ENCODE measurements around the gene ADAMTS12.

The ADAMTS12 gene, protein sequence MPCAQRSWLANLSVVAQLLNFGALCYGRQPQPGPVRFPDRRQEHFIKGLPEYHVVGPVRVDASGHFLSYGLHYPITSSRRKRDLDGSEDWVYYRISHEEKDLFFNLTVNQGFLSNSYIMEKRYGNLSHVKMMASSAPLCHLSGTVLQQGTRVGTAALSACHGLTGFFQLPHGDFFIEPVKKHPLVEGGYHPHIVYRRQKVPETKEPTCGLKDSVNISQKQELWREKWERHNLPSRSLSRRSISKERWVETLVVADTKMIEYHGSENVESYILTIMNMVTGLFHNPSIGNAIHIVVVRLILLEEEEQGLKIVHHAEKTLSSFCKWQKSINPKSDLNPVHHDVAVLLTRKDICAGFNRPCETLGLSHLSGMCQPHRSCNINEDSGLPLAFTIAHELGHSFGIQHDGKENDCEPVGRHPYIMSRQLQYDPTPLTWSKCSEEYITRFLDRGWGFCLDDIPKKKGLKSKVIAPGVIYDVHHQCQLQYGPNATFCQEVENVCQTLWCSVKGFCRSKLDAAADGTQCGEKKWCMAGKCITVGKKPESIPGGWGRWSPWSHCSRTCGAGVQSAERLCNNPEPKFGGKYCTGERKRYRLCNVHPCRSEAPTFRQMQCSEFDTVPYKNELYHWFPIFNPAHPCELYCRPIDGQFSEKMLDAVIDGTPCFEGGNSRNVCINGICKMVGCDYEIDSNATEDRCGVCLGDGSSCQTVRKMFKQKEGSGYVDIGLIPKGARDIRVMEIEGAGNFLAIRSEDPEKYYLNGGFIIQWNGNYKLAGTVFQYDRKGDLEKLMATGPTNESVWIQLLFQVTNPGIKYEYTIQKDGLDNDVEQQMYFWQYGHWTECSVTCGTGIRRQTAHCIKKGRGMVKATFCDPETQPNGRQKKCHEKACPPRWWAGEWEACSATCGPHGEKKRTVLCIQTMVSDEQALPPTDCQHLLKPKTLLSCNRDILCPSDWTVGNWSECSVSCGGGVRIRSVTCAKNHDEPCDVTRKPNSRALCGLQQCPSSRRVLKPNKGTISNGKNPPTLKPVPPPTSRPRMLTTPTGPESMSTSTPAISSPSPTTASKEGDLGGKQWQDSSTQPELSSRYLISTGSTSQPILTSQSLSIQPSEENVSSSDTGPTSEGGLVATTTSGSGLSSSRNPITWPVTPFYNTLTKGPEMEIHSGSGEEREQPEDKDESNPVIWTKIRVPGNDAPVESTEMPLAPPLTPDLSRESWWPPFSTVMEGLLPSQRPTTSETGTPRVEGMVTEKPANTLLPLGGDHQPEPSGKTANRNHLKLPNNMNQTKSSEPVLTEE (N-terminal part only)

DNA sequence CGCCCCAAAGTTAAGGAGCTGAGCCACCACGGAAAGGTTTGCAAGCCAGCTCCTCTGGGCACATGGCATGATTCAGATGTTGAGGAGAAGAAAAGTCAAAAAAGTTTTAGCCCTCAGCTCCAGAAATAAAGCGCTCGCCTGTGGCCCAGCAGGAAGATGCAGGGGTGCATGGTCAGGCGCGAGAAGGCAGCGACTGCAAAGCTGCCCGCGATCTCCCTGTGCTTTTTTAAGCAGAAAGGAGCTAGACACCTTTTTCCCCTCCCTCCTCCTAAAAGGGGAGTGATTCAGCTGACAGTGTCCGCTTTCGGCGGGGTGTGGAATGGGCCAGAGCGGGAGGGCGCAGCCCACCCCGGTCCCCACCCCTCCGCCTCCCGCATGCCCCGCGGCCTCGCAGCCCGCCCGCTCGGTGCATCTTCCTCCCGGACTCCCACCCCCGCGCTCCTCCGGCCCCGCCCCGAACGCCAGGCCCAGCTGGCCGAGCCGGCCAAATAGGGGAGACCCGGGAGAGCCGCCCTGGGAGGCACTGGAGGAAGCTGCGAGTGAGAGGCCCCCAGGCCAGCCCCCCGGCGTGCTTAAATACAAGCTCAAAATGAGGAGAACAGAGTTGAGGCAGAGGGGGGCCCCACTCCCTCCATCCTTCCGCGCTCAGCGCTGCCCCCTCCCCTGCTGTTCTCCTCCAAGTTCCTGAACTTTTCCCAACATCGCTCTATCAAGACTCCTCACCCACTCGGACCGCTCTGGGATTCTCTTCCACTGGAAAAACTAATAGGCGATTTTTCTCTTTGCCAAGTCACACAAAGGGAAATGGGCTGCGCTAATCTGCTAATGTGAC, at the start of gene ADAMTS12:
ADAMTS12 (minus strand) TSS at position 203 of the 832 bp plus-strand sequence; CDS start at position 69, 134 bp downstream.
- in situ Hi-C loops (cut with MboI; ENCODE audit: low sequenced_read_pairs): no loop called here

DNA sequence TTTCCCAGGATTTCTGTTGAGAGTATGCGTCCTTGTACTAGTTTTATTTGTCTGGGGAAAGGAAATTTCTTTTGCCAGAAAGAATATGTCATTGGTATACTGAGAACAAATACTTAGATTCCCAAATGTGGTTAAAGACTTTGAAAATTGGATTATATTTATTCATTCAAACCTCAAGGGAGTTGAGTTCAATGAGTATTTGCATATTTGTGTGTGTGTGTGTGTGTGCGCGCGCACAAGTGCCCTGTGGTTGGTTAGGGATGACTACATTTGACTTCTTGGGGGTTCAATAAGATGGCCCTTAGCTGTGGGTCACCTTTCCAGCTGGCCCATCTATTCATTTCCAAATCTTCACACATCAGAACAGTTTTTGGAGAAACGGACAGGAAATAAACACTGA, 49.3 kb upstream of the ADAMTS12 start:
- in situ Hi-C loops (cut with MboI; ENCODE audit: low sequenced_read_pairs): no loop called here

DNA sequence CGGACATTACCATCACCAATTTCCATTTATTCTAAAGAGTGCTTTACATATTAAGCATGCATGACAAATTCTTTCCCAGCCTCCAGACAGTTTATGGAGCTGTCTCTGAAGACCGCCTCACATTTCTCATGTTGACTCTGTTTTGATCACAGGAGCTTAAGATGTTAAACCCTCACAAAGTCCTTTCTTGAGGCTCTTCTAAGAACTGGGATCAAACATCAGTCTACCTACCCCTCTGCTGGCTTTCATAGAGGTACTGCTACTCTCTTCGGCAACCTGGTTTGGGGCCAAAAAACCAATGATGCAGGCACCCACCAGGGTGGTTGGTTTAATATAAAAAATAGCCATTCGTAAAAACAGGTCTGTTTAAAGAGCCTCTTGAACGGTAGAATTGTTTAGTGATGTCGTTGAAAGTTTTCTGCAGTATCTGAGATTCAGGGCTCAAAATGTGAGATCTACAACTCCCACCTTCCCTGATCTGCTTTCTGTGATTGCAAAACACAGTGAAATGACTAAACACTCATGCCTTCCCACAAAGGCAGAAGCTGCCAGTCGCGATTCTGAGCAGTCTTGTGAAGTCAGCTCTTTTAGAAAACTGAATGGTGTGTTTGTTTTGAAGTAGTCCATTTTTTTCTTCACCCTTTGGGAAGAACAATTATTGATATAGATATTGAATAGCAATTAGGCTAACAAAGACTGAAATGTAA, 47.9 kb upstream of the ADAMTS12 start:
- in situ Hi-C loops (cut with MboI; ENCODE audit: low sequenced_read_pairs): no loop called here

DNA sequence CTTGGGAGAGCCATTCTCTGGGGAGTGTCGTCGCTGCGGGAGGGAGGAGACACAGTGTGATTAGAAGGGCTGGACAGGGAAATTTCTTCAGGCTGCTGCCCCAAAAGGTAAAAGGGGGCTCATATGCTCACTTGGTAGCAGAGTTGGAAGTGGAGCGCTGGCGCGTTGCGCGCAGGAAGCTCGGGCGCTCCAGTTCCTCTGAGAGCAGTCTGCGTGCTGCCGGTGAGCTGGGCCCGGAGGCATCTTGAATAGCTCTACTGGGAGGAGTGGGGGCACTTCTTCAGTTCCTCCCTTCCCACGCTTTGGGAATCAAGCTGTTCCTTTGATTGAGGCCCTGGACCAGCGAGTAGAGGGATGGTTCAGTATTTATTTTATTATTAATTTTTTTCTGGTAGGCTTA, 47.1 kb upstream of the ADAMTS12 start:
- in situ Hi-C loops (cut with MboI; ENCODE audit: low sequenced_read_pairs): no loop called here

DNA sequence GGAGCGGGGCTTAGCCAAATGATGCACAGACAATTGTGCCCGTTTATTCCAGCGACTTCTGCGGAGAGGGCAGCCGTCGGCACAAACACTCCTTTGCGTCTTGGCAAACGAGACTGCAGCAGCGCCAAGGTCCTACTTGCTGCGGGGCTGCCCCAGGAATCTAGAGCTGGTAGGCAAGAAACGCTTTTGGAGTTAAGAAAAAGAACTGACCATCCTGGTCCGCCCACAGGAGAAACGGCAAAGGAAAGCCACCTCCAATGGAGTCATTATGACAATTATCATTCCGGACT, 46.7 kb upstream of the ADAMTS12 start:
- in situ Hi-C loops (cut with MboI; ENCODE audit: low sequenced_read_pairs): no loop called here

DNA sequence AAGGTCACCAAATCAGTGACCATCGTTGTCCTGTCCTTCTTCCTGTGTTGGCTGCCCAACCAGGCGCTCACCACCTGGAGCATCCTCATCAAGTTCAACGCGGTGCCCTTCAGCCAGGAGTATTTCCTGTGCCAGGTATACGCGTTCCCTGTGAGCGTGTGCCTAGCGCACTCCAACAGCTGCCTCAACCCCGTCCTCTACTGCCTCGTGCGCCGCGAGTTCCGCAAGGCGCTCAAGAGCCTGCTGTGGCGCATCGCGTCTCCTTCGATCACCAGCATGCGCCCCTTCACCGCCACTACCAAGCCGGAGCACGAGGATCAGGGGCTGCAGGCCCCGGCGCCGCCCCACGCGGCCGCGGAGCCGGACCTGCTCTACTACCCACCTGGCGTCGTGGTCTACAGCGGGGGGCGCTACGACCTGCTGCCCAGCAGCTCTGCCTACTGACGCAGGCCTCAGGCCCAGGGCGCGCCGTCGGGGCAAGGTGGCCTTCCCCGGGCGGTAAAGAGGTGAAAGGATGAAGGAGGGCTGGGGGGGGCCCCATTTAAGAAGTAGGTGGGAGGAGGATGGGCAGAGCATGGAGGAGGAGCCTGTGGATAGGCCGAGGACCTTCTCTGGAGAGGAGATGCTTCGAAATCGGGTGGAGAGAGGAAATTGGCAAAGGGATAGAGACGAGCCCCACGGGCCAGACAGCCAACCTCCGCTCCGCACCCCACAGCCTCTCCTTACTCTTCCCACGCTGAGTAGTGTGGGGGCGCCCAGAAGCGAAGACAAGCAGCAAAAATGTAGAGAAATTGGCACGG, 46.1 kb upstream of the ADAMTS12 start:
- in situ Hi-C loops (cut with MboI; ENCODE audit: low sequenced_read_pairs): no loop called here

DNA sequence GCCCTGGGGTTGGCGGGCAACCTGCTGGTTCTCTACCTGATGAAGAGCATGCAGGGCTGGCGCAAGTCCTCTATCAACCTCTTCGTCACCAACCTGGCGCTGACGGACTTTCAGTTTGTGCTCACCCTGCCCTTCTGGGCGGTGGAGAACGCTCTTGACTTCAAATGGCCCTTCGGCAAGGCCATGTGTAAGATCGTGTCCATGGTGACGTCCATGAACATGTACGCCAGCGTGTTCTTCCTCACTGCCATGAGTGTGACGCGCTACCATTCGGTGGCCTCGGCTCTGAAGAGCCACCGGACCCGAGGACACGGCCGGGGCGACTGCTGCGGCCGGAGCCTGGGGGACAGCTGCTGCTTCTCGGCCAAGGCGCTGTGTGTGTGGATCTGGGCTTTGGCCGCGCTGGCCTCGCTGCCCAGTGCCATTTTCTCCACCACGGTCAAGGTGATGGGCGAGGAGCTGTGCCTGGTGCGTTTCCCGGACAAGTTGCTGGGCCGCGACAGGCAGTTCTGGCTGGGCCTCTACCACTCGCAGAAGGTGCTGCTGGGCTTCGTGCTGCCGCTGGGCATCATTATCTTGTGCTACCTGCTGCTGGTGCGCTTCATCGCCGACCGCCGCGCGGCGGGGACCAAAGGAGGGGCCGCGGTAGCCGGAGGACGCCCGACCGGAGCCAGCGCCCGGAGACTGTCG, 45.4 kb upstream of the ADAMTS12 start:
- in situ Hi-C loops (cut with MboI; ENCODE audit: low sequenced_read_pairs): no loop called here

DNA sequence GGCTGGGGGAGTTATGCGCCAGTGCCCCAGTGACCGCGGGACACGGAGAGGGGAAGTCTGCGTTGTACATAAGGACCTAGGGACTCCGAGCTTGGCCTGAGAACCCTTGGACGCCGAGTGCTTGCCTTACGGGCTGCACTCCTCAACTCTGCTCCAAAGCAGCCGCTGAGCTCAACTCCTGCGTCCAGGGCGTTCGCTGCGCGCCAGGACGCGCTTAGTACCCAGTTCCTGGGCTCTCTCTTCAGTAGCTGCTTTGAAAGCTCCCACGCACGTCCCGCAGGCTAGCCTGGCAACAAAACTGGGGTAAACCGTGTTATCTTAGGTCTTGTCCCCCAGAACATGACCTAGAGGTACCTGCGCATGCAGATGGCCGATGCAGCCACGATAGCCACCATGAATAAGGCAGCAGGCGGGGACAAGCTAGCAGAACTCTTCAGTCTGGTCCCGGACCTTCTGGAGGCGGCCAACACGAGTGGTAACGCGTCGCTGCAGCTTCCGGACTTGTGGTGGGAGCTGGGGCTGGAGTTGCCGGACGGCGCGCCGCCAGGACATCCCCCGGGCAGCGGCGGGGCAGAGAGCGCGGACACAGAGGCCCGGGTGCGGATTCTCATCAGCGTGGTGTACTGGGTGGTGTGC, 44.7 kb upstream of the ADAMTS12 start, which contains the start of gene RXFP3:
RXFP3 (plus strand) TSS at position 6 of the 636 bp plus-strand sequence; CDS start at position 361, 355 bp downstream.
- in situ Hi-C loops (cut with MboI; ENCODE audit: low sequenced_read_pairs): no loop called here

DNA sequence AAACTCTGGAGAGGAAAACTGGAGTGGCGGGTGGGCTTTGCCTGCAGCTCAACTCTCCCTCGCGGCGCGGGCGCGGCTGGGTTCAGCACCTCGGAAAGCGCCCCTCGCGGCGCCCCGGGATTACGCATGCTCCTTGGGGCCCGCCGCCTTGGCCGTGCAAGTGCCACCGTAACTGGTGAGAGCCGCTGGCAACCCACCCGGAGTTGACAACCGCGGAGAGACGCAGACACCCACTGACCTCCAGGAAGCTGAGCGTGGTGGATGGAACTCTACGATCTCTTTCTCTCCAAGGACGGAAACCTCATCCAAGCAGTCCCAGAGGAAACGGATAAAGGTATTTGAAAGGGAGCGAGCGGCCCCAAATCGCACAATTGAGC, 44.2 kb upstream of the ADAMTS12 start:
- in situ Hi-C loops (cut with MboI; ENCODE audit: low sequenced_read_pairs): no loop called here

DNA sequence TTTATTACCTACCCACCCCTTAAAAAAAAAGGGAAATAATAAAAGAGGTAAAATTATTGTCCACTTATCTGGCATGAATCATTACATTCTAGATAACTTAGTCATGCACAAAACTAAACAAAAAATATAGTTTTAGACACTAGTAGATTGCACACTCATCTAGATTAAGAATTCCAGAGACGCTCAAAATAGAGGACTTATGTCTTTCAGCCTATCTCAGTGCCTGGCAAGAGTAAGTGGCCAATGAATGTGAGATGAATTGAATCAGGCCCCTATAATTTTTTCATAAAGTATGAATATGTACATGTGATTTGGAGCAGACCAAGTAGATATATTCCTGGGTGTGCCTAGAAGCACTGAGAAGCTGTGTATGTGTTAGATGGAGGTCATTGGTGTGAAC, 42.4 kb upstream of the ADAMTS12 start:
- in situ Hi-C loops (cut with MboI; ENCODE audit: low sequenced_read_pairs): no loop called here

DNA sequence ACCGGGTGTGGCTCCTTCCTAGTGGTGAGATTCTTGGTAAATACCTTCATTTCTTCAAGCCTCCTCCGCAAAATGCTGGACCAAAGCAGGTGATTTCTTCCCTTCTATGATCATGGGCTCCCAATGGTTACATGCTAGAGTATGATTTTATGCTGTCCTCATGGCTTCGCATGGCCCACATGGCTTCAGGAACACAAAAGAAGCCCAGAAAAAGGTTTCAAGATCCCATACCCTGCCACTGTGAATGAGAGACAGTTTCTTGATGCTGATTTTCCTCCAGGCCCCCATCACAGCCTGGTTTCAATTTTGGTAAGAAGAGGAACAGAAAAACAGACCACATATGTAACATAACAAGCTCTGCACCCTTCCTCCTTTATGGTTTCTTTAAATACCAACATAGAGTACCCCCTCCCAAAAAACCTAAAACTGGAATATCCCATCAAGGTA, 42.0 kb upstream of the ADAMTS12 start:
- in situ Hi-C loops (cut with MboI; ENCODE audit: low sequenced_read_pairs): no loop called here

DNA sequence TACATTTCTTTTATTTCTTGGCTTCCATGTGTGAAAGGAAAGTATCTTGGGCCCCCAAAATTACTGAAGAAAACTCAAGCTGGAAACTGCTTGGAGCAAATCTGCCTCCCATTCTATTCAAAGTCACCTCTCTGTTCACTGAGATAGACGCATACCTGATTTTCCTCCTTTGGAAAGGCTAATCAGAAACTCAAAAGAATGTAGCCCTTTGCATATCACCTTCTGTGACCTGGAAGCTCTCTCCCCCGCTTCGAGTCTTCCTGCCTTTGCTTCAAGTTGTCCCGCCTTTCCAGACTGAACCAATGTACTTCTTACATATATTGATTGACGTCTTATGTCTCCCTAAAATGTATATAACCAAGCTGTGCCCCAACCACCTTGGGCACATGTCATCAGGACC, 39.3 kb upstream of the ADAMTS12 start:
- in situ Hi-C loops (cut with MboI; ENCODE audit: low sequenced_read_pairs): no loop called here

DNA sequence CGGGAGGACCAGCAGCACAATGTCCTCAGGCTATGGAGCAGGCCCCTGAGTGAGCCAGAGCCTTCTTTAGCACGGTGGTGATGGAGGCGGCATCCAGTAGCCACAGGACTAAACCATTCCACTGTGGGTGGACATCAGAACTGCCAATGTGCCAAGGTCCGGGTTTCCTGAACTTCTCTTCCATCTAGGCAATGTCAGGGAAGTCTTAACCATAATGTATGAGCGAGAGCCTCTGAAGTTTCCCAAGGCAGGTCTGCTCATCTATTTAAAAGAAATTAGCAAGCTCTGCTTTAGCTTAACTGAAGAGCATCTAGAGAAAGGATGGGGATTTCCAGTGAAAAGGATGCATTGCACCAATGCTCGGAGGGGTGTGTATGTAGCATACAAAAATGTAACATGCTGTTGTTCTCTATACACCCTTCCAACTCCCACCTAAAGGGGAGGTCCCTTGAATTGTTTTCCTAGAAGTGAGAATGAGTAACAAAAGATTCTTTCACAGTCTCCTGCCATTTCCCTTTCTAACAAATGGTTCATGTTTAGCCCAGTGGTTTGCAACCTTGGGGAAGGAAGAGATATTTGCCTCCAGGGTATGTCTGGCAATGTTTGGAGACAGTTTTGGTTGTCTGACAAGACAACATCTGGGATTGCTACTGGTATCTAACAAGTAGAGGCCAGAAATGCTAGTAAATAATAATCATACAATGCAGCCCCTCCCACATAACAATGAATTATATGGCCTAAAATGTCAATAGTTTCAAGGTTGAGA, 38.3 kb upstream of the ADAMTS12 start:
- in situ Hi-C loops (cut with MboI; ENCODE audit: low sequenced_read_pairs): no loop called here

DNA sequence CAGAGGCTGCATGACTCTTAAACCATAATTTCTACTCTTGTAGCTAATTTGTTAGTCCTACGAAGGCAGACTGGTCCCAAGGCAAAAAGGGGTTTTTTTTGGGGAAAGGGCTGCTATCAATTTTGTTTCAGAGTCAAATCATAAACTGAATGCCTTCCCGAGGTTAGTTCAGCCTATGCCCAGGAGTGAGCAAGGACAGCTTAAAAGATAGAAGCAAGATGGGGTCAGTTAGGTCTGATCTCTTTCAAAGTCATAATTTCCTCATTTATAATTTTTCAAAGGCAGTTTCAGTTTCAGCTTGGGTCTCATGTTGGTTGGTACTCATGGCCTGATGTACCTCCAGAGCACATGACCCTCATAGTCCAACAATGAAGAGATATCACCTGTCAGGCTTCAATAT, 36.5 kb upstream of the ADAMTS12 start:
- in situ Hi-C loops (cut with MboI; ENCODE audit: low sequenced_read_pairs): no loop called here

DNA sequence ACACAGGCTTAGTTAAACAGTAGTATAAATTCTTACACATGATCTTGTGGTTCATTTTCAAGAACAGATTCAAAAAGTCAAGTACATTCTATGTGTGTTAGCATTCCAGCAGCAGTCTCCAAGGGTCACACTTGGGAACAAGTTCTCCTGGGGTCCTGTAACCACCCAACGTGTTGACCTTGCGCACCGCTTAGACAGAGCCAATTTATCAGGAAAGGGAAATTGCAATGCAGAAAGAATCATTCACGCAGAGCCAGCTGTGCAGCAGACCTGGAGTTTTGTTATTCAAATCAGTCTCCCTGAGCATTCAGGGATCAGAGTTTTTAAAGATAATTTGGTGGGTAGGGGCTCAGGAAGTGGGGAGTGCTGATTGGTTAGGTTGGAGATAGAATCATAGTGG, 35.9 kb upstream of the ADAMTS12 start:
- in situ Hi-C loops (cut with MboI; ENCODE audit: low sequenced_read_pairs): no loop called here

DNA sequence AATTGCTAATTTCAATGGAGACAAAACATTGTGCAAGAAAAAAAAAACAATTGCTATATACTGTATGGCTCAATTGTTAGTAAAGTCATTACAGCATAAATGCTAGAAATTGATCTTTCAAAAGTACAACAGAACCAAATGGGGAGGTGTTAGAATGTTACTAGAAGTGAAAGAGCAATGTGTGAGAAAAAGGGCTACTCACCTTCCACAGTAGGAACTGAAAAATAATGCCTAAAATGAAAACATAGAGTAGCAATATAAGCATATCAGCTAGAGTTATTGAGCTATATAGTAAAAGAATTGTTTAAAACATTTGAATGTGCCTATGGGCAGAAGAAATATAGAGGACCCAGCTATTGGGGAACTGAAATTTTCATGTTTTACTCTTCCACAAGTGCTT, 33.5 kb upstream of the ADAMTS12 start:
- in situ Hi-C loops (cut with MboI; ENCODE audit: low sequenced_read_pairs): no loop called here

DNA sequence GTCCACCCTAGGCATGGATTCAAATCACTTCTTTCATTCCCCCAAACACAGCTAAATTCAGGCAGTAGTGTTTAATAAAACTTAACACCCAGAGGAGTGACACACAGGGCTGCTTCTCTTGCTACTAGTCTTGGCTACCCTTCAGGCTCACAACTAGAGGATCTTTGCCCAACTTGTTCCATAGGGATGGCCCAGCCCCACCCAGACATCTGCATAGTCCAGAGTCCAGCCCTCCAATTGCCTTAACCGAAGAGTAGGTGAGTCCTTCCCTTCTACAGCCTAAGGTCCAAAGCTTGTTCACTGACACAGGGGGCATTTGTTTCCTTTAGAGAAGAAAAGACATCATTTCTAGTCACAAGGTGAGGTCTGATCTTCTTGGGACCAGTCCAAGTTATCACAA, 29.2 kb upstream of the ADAMTS12 start:
- in situ Hi-C loops (cut with MboI; ENCODE audit: low sequenced_read_pairs): no loop called here

All from hTERT RPE-1 (cell line).